T1000 (cell line): ENCODE measurements around the gene HMMR.
"Not testable (repeated sequence)": the region's sequence is repeated elsewhere in the genome, so short reads cannot be mapped to it uniquely, and the experiment has no call there.

ENCODE experiments used
- DNase-seq: peaks from one replicate; lab custom pipeline; 2025; ENCODE audit warnings: mixed read lengths; lab: John Stamatoyannopoulos, UW

Gene HMMR

GRCh38 chr5:163460562-163461171 is at the start of gene HMMR:
Gene HMMR, plus strand, starts transcription at chr5:163460632. Its CDS starts 61 bp downstream, at chr5:163460693.
- no peak for DNase-seq

DNA sequence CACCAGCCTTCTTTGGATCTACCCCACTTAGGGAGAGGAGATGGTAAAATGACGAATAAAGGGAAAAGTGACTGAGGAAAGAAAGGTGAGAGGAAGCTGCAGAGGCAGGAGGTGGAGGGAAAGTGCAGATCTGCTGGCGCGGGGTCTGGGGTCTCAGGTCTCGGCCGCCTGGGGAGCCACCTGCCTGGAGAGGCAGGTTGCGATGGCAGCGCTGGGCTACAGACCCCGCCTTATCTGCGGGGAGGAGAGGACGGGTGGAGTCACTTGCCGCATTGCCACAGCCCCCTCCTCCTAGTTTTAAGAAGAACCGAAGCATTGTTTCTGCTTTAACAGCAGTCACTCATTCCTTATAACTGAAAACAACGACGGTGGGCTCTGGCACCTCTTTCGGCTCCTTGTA is 44.8 kb upstream of the HMMR start:
- not testable (repeated sequence) for DNase-seq

DNA sequence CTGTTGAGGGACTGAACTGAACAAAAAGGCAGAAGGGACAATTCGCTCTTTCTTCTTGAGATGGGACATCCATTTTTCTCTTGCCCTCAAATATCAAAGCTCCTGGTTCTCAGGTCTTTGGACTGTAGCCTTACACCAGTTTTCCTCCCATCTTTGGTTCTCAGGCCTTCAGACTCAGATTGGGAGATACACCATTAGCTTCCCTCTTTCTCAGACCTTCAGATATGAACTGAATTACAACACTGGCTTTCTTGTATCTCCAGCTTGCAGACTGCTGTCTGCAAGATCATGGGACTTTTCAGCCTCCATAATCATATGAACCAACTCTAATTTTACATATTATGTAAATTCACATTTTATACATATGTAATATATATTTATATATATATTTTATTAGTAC is 35.6 kb upstream of the HMMR start:
- DNase-seq: no peak

DNA sequence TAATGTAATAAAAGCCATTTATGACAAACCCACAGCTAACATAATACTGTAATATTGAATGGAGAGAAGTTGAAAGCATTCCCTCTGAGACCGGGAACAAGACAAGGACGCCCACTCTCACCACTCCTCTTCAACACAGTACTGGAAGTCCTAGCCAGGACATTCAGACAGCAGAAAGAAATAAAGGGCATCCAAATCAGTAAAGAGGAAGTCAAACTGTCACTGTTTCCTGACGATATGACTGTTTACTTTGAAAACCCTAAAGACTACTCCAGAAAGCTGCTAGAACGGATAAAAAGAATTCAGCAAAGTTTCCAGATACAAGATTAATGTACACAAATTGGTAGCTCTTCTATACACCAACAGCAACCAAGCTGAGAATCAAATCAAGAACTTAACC is 34.3 kb upstream of the HMMR start:
- DNase-seq: not testable (repeated sequence)

DNA sequence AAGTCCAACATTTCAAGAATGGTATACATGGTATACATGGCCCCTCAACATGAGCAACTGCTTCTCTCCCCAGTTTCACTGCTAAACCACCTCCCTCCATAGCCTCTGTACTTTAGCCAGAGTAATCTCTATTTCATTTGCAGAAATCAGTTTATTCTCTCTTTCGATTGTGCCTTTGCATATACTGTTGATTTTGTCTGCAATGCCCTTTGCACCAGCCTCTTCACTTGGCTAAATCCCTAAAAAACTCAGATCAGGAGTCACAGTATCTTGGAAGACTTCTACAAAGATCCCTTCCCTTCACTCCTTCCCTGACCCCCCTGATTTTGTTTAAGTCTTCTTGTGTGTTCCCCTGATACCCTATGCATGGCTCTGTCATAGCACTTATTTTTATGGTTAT is 27.9 kb upstream of the HMMR start:
- no peak for DNase-seq

GRCh38 chr5:163433271-163433670 is 27.2 kb upstream of the HMMR start:
- no peak for DNase-seq

DNA sequence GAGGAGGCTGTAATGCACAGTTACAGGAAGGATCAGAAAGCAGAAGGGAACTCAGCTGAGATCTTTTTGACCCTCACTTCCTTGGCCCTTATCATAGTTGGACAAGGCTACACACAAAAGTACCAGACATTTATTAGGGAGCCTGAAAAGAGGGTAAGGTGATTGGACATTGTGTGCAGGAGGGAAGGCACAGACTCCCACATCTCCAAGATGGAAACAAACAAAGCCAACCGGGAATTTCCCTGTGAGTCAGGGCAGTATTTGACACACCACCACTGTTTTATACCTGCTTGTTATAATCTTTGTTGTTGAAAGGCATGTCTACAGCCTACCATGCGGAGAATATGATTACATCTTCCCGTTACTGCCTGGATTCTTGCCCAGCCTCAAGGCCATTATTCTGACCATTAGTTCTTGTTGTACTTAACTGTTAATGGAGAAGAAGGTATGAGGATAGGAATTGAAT is 26.0 kb upstream of the HMMR start:
- no peak for DNase-seq

DNA sequence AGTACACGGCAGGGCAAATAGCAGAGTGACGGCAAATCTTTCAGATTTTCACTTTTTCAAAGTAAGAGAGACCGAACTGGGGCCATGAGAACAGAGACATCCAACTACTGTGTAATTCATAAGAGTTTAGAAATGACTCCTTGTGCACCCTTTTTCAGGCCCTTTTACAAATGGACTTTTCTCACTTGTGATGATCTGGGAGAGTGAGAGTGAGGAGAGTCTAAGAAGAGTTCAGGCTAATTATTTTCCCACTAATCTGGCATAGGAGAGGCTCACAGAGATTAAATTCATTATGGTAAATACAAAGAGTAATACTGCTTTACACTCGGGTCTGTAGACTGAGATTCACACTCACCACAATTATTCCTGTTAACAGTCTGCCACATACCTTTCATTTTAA is 23.9 kb upstream of the HMMR start:
- DNase-seq: no peak

DNA sequence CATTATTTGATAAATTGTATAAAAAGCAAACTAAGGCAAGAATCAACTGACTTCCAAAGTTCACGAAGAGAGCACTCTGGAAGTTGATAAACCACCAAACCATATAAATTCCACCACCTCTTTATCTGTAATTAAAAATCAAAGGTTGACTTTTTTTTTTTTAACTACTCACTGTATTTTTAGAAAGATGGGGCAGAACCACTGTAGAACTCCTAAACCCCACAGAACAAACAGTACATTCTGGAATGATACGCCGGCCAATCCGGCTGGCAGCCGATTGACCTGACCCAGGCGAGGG is 23.5 kb upstream of the HMMR start:
- DNase-seq: no peak

DNA sequence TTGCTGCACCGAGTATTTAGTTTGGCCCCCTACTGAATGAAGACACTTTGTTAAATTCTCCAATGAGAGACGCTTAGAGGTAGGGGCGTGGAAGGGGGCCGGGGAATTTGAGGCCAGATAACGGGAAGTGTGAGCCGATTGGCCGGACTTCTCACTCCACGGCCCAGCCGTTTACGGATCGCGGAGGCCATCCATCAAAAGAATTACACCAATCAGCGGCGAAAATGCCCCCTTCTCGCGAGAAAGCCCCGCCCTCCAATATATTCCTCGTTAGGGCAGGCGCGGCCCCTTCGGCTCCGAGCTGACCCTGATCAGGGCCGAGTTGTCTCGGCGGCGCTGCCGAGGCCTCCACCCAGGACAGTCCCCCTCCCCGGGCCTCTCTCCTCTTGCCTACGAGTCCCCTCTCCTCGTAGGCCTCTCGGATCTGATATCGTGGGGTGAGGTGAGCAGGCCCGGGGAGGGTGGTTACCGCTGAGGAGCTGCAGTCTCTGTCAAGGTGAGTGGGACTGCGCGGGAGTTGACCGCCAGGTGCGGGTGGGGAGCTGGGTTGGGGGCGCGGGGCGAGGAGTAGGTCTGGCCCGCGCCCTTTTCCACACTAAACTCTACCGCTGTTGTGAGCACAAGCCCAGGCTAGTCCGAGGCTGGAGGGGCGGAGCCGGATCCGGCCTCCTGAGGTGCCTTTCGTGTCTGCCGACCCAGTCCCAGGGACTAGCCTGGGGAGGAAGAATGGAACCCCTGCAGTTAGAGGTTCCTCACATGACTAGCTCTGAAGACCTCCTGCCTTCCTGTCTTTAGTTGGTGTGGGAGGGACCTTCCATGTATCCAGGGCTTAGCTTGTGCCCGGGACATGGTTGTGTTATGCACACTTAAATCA is 22.9 kb upstream of the HMMR start, which contains the start of gene CCNG1:
TSS of gene CCNG1 (plus strand) at position 287 of the 874 bp plus-strand sequence. CDS start 1,662 bp downstream, outside the sequence.
- peak; percentile 93 for DNase-seq

DNA sequence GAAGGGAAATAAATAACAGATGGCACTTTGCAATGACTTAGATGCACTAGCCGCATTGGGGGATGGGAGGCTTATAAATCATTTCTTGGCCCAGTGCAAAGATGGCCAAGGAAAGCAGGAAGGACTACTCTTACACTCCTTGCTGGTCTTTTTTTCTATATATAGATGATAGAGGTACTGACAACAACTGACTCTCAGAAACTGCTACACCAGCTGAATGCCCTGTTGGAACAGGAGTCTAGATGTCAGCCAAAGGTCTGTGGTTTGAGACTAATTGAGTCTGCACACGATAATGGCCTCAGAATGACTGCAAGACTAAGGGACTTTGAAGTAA is 21.4 kb upstream of the HMMR start:
- no peak for DNase-seq

DNA sequence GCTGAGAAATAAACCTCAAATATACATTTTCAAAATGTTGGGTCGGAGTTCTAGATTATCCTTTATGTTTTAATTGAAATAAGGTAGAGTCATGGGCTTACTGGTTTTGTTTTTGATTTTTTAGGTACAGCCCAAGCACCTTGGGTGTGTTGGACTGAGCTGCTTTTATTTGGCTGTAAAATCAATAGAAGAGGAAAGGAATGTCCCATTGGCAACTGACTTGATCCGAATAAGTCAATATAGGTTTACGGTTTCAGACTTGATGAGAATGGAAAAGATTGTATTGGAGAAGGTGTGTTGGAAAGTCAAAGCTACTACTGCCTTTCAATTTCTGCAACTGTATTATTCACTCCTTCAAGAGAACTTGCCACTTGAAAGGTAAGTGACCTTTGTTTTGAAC is 19.5 kb upstream of the HMMR start:
- DNase-seq: no peak

GRCh38 chr5:163444526-163444925 is 15.9 kb upstream of the HMMR start:
- no peak for DNase-seq

GRCh38 chr5:163445345-163445744 is 15.1 kb upstream of the HMMR start:
- no peak for DNase-seq

DNA sequence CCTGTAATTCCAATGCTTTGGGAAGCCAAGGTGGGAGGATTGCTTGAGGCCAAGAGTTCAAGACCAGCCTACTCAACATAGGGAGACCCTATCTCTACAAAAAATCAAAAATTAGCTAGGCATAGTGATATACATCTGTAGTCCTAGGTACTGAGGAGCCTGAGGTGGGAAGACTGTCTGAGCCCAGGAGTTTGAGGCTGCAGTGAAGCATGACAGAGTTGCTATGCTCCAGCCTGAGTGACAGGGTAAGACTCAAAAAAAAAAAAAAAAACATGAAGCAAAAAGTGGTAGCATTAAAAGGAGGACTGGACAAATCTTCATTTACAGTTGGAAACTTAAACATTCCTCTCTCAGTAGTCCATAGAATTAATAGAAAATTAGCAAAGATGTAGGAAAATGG is 13.2 kb upstream of the HMMR start:
- DNase-seq: no peak

GRCh38 chr5:163447875-163448274 is 12.6 kb upstream of the HMMR start:
- no peak for DNase-seq

DNA sequence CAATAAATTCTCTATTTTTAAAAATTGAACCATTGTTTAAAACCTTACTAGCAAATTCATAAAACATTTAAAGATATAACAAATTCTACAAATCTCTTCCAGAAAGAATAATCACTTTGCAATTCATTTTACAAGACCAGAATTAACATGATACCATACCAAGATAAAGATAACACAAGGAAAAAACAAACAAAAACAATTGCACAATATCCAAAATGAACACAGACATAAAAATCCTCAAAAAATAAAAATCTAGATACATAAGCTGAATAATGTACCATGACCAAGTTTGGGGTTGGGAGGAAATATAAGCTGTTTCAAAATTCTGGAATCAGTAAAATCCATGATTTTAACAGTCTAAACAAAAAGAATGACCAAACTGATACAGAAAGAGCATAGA is 11.9 kb upstream of the HMMR start:
- DNase-seq: no peak

- no peak for DNase-seq
These were observed 8.9 kb upstream of the HMMR start for GRCh38 chr5:163451489-163451888.

DNA sequence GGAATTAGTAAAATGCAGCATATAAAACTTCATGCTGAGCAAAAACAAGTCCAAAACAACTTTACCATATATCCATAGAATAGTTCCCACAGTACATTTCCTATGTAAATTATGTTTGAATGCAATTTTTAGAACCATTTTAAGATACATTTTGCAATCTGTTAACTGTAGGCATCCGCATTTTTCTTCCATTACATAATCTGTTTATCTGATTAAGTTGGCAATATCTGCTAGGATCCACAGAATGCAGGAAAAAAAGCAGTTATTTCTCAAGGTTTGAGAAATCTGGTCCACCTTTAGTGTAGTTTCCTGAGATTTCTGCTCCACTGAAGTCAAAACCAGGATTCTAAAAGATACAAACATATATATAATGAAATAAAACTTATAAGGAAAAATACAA is 6.7 kb upstream of the HMMR start:
- no peak for DNase-seq

- DNase-seq: not testable (repeated sequence)
These were observed 5.0 kb upstream of the HMMR start for GRCh38 chr5:163455406-163455805.

DNA sequence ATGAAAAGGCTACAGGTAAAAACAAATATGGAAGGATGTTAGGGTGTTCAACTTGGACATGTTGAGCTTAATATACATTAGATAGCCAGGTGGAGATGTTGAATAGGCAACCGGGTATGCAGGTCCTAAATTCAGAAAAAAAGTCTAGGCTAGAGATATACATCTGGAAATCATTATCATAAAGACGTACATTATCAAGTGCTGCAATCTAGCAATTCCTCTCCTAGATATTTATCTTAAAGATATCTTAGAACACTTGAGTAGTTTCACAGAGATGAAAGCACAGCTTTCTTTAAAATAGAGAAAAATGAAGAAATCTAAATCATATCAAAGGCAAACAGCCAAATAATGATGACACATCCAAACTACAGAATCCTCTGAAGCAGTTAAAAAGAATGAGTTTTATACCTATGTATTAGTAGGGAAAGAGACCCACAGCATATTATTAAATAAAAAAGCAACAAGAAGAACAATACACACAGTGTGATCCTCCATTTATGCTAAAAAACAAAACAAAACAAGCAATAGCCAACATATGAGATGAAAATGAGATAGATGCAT is 4.3 kb upstream of the HMMR start:
- DNase-seq: no peak

GRCh38 chr5:163456840-163457239 is 3.6 kb upstream of the HMMR start:
- no peak for DNase-seq

DNA sequence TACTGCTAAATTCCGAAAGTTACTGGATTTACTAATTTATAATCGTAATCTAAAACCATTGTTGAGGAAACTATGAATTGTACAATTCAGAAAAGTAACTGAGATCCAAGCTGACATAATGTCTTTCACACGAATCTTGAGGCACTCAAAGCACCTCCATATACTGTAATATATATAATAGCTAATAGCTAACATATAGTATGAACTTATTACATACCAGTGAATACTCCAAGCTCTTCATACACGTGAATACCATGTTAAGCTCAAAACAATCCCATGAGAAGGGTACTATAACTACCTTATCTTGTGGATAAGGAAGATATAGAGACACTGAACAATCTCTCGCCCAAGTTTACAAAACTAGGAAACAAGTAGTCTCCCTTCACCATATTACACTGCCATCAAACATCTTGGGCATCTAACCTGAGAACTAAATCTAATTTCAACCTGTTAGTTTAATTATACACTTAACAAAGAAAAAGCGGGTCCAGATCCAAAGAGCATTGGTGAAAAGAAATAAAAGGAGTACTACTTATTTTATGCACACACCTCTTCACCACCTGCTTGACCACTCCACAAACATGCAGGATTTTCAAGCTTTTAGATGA is 1.6 kb upstream of the HMMR start:
- no peak for DNase-seq
